Stimulated activated CD8-positive, alpha-beta memory T cell treated with anti-CD3 and anti-CD28 coated beads, Interleukin-4, amount 100 ng/mL, for 48 hours (primary cell): Measurements from ENCODE around the gene DNAH1.
A peak's percentile ranks its signal among the peaks of the same experiment; 100 is the strongest.

Experiments
- DNase-seq: peaks from one replicate; pipeline ENCODE4 v3.0.0-alpha.2; 2020

The DNAH1 gene

DNA sequence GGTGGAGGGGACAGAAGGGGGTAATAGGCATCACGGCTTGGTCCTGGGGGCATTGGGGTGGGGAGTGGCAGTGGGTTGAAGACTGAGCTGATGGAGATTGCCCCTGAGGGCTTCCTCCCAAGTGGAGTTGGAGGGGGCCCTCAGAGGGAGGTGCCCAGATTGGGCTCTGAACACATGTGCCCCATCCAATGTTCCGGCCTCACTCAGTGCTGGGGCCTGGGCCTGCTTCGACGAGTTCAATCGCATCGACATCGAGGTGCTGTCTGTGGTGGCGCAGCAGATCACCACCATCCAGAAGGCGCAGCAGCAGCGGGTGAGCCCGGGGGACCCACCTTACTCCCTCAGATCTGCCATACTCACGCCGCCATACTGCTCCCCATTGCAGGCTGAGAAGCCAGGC, 45.3 kb downstream of the DNAH1 start:
- no peak for DNase-seq

DNA sequence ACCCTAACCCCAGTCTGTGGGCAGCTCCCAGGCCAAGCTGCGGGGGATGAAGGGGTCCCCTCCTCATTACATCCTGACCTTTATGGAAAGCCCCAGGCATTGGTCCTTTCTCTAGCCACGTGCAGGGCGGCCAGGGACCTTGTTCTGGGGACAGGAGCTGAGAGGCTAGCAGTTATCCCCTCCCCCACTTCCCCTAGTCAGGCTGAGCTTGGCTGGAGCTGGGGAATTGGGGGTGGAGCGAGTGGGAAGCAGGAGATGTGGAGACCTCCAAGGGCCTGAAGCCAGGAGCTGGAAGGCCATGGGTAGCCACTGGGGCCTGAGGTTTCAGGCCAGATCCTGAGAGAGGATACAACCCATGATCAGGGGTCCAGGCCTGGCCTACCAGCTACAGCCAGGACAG, 45.8 kb downstream of the DNAH1 start:
- DNase-seq = no peak

DNA sequence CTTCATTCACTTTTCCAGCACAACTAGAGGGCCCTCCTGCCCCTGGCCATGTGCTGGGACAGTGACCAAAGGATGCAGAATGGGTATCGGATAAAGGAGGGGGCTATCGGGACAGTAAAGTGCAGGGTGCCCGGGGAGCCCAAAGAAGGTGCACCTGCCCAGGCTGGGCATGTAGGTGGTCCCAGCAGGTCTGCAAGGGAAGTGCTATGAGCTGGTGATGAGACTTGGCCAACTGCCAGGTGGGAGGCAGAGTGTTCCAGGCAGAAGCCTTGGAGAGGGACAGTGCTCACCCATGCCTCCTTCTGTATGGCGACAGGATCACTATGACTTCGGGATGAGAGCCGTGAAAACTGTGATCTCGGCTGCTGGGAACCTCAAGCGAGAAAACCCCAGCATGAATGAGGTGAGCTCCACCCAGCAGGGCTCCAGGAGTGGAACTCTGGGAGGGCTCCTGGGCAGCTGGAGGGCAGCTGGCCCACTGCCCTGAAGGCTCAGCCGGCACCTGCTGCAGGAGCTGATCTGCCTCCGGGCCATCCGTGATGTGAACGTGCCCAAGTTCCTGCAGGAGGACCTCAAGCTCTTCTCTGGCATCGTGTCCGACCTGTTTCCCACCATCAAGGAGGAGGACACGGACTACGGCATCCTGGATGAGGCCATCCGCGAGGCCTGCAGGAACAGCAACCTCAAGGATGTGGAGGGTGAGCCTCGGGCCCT, 48.4 kb downstream of the DNAH1 start:
- DNase-seq = no peak

DNA sequence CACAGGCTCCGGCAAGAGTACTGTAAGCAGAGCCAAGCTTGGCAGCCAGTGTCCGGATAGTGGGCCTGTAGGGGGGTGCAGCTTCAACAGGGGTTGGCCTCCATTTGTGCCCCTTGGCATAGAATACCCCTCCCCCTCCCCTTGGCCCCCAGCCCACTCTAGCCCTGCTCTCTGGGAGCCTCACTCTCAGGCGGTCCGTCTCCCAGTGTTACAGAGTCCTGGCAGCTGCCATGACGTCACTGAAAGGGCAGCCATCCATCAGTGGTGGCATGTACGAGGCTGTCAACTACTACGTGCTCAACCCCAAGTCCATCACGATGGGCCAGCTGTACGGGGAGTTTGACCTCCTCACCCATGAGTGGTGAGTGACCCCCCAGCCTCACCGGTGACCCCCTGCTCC, 50.4 kb downstream of the DNAH1 start:
- DNase-seq = no peak

DNA sequence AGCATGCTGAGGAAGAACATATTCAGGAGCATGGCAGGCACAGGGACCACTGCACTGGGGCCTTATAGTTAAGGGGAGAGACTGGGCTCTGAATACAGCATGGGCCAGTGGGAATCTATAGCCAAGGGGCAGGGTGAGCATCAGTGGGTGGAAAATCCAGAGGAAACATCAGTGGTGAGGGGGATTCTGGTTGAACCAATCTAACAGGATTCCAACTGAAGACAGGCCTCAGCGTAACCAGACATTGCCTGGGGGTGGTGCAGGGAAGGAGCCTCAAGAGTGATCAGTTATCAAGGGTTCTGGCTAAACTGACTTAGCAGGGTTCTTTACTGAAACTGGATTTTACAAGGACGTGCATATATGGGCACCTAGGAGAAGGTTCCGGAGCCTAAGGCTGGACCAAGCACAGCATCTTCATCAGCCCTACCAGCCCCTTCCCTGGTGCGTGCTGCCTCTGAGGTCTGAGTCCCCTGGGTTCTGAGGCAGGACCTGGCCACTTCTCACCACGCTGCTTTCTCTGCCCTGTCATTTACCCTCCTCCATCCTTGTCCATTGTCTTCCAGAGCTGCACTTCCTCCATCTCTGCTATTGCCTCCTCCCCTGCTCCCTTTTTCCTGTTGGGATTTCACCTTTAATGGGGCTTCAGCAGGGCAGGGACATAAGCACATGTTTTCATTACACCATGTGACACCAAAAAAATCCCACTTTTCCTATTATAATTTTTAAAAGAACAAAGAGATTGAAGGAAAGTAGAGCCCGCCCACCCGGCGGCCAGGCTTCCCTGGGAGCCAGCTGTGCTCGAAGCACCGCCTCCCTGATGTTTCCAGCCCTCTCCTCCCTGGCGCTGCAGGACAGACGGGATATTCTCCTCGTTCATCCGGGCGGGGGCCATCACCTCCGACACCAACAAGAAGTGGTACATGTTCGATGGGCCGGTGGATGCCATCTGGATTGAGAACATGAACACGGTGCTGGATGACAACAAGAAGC, 52.1 kb downstream of the DNAH1 start:
- DNase-seq = no peak

DNA sequence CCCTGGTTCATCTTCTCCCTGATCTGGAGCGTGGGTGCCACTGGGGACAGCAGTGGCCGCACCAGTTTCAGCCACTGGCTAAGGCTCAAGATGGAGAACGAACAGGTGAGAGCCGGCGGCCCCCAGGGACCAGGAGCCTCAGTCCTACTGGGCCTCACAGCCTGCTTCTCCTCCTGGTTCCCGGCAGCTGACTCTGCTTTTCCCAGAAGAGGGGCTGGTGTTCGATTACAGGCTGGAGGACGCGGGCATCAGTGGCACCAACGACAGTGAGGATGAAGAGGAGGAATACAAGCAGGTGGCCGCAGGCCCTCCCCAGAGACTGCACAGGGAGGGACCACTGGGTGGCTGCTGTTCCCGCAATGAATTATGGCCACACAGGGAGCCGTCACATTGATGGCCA, 54.4 kb downstream of the DNAH1 start:
- DNase-seq = no peak

DNA sequence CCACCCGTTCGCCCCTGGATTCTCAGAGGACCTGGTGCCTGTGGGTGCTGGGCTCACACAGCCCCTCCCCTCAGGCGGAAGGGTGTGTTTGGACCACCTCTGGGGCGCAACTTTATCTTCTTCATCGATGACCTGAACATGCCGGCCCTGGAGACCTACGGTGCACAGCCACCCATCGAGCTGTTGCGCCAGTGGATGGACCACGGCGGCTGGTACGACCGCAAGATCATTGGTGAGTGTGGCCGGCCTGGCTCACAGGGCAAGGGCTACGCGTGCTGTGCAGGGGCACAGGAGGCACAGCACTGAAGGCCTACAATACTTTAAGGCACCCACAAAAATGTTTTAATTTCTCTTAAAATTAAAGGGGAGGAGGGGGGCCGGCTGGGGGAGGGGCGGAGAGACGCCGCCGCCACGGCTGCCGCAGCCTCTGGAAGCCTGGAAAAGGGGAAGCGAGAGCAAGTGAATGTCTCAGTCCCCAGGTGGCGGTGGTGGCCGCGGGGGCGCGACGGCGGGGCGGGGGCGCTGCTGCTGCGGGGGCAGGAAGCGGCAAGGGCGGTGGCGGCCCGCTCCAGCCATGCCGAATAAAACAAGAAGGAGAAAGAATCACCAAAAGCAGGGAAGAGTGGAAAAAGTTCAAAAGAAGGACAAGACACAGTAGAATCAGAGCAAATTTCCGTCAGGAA, 56.8 kb downstream of the DNAH1 start:
- DNase-seq = no peak

DNA sequence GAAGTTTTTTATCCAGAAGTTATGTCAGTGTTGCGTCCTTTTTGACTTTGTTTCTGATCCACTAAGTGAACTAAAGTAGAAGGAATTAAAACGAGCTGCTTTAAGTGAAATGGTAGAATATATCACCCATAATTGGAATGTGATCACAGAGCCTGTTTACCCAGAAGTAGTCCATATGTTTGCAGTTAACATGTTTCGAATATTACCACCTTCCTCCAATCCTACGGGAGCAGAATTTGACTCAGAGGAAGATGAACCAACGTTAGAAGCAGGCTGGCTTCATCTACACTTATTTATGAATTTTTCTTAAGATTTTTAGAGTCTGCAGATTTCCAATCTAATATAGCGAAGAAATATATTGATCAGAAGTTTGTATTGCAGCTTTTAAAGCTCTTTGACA, 57.6 kb downstream of the DNAH1 start:
- DNase-seq = no peak

DNA sequence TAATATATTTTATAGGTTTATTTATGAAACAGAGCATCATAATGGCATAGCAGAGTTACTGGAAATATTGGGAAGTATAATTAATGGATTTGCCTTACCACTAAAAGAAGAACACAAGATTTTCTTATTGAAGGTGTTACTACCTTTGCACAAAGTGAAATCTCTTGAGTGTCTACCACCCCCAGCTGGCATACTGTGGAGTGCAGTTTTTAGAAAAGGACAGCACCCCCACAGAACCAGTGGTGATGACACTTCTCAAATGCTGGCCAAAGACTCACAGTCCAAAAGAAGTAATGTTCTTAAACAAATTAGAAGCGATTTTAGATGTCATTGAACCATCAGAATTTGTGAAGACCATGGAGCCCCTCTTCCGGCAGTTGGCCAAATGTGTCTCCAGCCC, 58.1 kb downstream of the DNAH1 start:
- no peak for DNase-seq

DNA sequence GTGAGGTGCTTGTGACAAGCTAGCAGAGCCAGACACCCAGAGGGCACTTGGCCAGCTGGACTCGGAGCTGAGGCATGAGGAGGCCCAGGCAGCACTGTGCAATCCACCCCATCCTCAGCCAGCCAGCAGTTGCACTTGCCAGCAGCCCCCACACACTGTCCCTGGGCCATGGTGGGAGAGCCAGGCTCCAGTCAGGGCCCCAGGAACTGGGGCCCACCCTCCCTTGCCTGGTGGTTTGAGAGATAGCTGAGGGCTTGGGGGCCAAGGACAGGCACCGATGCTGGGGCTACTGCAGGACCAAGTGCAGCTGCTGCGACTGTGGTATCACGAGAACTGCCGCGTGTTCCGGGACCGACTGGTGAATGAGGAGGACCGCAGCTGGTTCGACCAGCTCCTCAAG, 63.5 kb downstream of the DNAH1 start:
- no peak for DNase-seq

DNA sequence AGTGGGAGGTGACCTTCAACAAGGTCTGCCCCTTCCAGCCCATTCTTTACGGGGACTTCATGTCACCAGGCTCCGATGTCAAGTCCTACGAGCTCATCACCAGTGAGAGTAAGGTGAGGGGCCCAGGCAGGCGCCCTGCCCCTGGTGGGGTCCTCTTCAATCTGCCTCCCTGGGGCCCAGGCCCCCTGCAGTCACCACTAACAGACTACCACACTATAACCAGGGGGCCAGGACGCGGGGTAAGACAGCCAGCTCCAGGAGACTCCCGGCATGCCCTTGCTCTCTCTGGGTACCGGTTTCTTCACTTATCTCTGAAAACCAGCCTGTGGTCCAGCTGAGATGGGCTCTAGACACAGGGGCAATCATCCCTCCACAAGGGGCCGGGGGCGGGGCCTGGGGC, 63.9 kb downstream of the DNAH1 start:
- DNase-seq = no peak

DNA sequence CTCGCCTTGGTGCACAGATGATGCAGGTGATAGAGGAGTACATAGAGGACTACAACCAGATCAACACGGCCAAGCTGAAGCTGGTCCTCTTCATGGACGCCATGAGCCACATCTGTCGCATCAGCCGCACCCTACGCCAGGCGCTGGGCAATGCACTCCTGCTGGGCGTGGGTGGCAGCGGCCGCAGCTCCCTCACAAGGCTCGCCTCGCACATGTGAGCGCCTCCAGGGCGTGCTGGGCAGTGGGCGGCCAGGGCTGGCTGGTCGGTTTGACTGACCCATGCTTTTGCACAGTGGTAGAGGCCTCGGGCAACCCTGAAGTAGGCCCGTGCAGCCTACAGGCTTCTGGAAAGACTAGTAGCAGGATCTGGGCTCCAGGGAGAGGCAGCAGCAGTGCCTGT, 65.5 kb downstream of the DNAH1 start:
- no peak for DNase-seq

DNA sequence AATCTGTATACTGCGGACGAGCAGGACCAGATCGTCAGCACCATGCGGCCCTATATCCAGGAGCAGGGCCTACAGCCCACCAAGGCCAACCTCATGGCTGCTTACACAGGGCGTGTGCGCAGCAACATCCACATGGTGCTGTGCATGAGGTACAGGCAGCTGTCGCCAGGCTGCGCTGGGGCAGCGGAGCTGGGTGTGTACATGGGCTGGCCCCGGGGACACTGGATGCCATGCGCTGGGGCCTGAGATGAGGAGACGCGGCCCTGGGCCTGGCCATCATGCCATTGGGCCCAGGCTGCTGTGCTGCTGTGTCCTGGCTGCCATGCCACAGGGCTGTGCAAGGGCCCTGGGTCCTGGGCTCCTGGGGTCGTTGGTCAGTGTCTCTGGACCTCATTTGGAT, 67.3 kb downstream of the DNAH1 start:
- no peak for DNase-seq

DNA sequence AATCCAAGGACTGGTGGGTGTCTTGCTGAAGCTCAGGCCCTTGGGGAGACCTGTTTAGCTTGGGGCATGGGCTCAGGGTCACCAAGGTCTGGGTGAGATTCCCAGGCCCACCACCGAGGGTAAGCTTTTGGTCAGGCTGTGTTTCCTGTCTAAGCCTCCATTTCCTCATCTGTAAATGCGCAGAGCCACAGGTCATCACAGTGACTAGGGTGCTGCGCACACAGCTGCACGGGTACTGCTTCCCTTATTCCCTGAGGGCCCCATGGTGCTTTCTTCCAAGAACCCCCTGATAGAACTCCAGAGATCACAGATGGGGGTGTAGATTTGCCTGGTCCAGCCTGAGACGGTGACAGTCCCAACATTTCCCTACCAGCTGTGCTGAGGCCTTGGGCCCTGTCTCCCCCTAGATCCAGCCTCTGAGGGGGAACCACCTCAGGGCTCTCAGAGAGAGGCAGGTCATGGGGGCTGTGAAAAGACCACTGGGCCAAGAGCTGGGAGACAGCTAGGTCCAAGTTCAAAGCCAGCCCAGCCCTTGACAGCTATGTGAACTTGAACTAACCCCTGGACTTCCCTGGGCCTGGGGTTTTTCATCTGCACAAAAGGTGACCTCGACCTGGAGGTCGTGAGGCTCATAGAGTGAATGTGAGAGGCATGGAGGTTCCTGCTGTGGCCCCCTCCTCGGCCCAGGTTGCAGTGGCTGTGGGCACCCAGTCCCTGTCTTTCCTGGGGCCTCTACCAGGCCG, 68.1 kb downstream of the DNAH1 start:
- no peak for DNase-seq

DNA sequence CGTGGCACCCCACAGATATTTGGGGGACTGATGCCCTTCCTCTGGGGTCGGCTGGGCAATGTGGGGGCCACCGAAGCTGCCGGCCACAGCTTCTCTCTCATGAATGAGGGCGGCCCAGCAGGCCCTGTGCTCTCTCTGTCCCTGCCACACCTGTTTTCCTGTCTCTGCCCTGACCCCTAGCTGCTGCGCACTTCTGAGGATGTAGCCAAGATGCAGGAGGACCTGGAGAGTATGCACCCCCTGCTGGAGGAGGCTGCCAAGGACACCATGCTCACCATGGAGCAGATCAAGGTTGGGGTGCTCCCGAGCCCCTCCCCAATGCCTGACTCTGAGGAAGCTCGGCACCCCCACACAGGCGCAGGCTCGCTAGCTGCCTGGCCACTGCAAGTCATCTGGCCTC, 69.0 kb downstream of the DNAH1 start:
- DNase-seq = peak; percentile 57

DNA sequence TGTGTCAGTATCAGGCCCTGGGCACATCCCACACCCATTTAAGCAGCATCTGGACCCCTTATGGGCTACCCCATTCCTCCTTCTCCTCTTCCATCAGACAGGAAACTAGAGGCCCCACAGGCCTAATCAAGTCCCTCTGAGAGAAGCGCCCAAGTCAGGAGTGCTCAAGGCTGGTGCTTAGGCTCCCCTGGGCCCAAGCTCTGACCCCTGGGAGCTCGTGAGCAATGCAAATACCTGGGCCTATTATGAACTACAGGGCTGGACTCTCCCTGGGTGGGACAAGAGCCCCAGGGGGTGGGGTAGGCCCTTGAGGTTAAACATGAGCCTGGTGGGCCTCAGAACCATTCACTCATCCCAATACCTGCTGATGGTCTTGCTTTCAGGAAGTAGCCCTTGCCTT, 71.4 kb downstream of the DNAH1 start:
- no peak for DNase-seq

DNA sequence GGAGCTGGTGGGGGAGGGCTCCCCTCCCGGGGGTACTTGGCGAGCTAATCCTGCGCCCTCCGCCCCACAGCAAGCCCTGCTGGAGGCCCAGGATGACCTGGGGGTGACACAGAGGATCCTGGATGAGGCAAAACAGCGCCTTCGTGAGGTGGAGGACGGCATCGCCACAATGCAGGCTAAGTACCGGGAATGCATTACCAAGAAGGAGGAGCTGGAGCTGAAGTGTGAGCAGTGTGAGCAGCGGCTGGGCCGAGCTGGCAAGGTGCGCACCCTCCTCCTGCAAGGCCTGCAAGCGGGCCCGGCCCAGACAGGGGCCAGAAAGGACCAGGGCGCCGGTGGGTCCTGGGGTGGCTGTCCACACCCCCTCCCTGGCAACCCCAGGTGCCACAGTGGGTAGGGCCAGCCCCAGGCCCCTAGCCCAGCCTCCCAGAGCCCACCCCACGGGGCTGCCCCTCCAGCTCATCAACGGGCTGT, 72.3 kb downstream of the DNAH1 start:
- DNase-seq = no peak

DNA sequence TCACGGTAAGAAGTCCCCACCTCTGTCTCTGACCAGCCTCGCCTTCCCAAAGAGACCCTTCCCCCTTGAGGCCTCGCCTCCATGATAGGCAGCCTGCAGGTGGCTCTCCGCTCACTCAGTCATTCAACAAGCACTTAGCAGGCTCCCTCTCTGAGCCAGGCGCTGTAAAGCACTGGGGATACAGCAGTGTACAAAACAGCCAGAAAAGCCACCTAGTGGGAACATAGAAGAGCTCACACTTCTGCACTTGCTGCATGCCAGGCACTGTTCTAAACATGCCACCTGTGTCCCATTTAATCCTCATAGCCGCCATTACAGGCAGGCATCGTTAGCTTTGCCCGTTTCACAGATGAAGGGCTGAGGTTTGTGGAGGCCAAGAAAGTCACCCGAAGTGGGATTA, 72.8 kb downstream of the DNAH1 start:
- no peak for DNase-seq

DNA sequence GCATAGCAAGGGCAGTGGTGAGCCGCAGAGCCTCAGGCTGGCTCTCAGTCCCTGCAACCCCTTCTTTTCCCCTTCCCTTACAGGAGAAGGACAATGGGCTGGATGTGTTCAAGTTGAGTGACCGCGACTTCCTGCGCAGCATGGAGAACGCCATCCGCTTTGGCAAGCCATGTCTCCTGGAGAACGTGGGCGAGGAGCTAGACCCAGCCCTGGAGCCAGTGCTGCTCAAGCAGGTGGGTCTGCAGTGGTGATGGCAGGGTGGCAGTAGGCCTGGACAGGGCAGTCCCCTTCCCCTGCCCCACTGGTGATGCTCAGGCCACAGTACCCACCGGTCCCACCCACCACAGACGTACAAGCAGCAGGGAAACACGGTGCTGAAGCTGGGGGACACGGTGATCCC, 75.0 kb downstream of the DNAH1 start:
- DNase-seq = no peak

DNA sequence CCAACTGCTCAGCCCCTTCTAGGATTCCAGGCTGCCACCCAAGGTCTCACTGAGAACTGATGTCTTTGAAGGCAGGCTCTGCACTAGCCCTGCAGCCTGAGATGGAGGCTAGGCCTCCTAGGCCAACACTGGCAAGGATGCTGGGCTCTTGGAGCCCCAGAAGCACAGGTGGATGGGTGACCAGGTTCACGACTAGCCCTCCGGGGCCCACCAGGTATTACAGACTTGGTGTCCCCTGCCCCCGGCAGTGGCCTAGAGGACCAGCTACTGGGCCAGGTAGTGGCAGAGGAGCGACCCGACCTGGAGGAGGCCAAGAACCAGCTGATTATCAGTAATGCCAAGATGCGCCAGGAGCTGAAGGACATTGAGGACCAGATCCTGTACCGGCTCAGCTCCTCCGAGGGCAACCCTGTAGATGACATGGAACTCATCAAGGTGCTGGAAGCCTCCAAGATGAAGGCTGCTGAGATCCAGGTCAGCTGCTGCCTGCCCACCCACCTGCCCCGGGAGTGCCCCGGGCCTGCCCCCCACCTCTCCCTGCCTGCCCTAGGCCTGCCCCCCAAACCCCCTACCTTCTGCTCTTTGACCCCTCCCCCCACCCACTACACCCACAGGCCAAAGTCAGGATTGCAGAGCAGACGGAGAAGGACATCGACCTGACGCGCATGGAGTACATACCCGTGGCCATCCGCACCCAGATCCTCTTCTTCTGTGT, 76.3 kb downstream of the DNAH1 start:
- DNase-seq = no peak

DNA sequence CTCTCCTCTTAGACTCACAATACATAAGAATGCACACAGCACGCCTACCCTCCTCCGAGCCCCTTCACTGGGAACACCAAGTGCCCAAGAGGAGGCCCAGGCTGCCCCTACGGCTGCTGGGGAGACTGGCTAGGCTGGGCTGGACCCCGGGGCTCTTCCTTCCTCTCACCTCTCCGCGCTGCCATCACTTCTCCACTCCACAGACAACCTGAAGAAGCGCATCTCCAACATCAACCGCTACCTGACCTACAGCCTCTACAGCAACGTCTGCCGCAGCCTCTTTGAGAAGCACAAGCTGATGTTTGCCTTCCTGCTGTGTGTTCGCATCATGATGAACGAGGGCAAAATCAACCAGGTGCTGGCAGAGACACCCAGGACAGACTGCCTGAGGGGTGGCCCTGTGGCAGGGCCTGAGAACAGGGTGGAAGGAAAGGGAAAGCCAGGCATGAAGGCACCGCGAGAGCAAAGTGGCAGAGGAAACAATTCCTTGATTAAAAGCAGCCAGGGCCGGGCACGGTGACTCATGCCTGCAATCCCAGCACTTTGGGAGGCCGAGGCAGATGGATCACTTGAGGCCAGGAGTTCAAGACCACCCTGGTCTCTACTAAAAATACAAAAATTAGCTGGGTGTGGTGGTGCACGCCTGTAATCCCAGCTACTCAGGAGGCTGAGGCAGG, 77.2 kb downstream of the DNAH1 start:
- no peak for DNase-seq
